ENCODE data around the gene TRAPPC14.

DNA sequence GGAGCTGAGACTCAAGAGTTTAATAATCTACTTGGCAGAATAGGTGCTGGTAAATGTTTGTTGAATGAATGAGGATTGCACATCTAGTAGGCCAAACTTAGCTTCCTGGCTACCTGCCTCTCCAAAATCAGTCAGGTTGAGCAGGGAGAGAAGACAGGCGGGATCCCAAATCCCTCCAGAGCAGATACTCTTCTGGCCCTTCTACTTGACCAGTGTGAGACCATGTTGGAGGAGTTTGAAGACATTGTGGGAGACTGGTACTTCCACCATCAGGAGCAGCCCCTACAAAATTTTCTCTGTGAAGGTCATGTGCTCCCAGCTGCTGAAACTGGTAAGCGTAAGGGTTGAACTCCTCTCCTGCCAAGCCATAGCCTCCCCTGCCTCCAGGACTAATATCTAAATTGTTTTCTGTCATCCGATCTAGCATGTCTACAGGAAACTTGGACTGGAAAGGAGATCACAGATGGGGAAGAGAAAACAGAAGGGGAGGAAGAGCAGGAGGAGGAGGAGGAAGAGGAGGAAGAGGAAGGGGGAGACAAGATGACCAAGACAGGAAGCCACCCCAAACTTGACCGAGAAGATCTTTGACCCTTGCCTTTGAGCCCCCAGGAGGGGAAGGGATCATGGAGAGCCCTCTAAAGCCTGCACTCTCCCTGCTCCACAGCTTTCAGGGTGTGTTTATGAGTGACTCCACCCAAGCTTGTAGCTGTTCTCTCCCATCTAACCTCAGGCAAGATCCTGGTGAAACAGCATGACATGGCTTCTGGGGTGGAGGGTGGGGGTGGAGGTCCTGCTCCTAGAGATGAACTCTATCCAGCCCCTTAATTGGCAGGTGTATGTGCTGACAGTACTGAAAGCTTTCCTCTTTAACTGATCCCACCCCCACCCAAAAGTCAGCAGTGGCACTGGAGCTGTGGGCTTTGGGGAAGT lies 34.0 kb downstream of the TRAPPC14 start:
- TF ChIP-seq, protein P1, sequence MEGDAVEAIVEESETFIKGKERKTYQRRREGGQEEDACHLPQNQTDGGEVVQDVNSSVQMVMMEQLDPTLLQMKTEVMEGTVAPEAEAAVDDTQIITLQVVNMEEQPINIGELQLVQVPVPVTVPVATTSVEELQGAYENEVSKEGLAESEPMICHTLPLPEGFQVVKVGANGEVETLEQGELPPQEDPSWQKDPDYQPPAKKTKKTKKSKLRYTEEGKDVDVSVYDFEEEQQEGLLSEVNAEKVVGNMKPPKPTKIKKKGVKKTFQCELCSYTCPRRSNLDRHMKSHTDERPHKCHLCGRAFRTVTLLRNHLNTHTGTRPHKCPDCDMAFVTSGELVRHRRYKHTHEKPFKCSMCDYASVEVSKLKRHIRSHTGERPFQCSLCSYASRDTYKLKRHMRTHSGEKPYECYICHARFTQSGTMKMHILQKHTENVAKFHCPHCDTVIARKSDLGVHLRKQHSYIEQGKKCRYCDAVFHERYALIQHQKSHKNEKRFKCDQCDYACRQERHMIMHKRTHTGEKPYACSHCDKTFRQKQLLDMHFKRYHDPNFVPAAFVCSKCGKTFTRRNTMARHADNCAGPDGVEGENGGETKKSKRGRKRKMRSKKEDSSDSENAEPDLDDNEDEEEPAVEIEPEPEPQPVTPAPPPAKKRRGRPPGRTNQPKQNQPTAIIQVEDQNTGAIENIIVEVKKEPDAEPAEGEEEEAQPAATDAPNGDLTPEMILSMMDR (IDR thresholded peaks at IDR 0.05): no peak
- TF ChIP-seq POLR2A (IDR thresholded peaks at IDR 0.05): no peak

All from stomach (tissue), 4 donors.